Non-pigmented ciliary epithelial cell (primary cell): Measurements from ENCODE around the gene NT5C1B.

Experiments
- DNase-seq: peaks from one replicate; pipeline ENCODE4 v3.0.0-alpha.2; 2010; ENCODE audit warnings: low read depth

The NT5C1B gene

DNA sequence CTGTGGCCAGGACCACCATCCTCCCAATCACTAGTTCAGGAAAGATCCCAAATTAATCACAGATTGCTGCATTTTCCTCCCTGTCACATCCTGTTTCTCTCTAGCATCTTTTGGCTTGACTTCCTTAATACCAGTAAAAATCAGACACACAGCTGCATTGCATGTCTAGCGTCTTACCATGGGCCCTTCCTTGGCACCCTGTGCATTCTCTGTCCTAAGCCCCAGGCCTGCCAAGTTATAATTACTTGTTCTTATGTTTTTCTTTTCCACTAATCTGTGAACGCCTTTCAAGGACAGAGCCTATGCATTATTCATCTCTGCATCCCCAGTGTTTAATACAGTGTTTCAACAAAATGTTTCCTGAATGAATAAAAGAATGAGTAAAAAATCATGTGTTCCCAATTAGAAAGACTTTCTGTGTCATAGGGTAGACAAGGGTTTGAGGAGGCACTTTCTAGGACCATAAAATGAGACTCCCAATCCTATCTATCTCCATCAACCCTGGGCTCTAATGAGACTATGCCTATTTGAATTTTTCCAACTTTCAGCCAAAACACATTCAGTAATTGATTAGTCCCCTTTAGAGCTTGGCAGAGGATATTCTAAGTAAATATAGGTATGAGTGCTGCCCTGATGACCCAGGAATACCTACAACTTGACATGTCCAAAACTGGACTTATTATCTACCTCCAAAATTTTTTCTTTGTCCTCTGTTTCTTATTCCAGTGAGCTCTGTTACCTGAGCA lies 10.3 kb upstream of the NT5C1B start:
- no peak for DNase-seq

DNA sequence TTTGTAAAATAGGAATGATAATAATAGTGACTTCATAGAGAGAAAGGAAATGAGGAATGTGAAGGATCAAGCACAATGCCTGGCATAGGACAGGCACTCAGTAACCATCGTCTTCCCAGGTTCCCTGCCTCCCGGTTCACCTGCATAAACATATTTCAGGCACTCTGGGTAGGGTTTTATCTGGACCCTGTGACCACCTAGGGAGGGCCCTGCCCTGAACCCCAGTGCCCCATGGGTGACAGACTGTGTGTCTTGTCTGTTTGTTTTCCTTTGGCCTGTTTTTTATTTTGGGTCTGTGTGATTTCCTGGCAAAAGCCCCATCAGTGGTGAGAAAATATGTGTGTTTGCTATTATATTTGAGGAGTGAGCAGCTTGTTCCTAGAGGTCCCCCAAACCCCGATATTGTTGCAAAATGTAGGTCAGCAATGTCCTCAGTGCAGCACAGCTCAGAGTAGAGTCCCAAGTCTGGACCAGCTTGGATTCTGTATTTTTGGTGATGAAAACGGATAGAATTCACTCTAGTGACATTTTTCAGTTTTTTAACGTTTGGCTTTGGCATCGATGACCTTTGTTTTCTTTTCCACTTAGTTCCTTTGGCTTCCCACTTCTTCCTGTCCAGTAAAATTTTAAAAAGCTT lies 9.6 kb upstream of the NT5C1B start:
- no peak for DNase-seq

GRCh38 chr2:18597618-18598017 lies 8.2 kb upstream of the NT5C1B start:
- no peak for DNase-seq

DNA sequence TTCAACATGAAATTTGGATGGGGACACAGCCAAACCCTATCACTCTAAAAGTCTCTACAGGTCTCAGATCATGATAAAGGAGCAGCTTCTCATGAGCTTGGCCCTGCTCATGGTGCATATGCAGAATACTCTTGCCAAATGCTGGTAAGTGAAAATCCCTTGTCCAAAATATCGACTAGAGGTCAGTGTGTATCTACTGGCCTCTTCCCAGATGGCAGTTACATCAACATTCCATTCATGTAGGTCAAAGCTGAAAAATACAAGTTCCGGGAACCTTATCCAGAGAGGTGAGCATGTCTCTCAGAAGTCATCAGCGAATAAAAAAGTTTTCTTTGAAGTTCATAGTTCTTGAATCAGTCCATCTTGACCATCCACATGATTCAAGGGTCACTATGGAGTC lies 7.6 kb upstream of the NT5C1B start:
- no peak for DNase-seq

DNA sequence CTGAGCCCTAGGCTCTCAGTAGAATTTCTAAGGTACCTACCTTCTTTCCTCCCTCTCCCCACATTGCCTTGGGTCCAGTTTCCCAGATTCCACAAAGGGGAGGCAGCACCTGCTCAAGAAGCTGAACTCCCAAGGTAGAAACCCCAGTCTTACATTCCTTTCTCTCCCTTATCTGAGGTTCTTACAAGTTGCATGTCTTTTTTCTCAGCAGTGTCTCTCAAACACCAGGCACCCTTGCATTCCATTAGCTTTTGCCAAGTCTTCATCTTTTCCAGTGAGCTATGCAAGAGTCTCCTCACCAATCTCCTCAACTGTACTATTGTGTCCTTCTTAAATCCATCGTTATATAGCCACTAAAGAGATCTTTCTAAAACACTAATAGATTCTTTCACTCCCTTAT lies 4.1 kb upstream of the NT5C1B start:
- no peak for DNase-seq

DNA sequence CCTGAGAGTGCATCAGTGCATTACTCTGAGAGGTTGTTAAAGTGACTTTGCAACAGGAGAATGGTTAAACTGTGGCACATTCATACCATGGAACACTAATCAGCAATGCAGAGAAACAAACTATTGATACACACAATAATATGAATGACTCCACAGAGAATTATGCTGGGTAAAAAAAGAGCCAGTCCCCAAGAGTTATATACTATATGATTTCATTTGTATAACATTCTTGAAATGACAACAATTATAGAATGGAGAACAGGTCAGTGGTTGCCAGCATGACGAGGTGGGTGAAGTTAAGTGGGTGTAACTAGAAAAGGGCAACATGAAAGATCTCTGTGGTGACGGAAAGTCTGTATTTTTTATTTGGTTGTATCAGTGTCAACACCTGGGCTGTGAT lies 3.0 kb upstream of the NT5C1B start:
- no peak for DNase-seq

GRCh38 chr2:18588802-18589201 lies 567 bp downstream of the NT5C1B start:
- no peak for DNase-seq

- DNase-seq, result no peak
Observed at GRCh38 chr2:18588049-18588448, 1.3 kb downstream of the NT5C1B start.

DNA sequence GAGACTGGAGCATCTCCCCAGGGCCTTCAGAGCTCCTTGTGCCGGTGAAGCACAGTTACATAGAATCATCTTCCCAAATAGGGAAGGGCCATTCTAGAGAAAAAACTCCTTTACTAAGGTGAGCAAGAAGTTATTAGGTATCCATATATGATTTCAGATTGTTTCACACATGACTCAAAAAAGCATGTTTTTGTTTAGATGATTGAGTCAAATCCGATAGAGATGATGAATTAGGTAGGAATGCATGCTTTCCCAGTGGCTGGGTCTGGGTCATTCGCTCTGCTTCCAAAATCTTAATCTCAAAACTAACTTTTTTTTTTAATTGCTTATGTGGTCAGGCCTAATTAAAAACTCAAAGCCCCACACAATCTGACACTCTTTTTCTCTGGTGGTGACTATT lies 3.8 kb downstream of the NT5C1B start:
- DNase-seq, result no peak

DNA sequence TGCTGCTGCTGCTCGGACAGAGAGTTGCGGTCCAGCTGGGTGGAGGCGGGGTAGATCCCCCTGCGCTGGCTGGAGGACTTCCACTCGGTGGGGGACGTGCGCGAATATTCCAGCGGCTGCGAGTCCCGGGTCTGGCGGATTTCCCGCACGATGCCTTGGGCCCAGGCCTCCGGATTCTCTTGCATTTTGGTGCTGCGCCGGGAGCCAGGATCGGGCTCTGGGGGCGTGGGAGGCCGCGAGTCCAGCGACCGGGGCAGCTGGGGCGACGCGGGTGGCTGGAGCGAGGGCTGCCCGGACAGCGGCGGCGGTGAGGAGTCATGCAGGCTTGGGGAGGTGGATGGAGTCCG lies 4.8 kb downstream of the NT5C1B start:
- no peak for DNase-seq

DNA sequence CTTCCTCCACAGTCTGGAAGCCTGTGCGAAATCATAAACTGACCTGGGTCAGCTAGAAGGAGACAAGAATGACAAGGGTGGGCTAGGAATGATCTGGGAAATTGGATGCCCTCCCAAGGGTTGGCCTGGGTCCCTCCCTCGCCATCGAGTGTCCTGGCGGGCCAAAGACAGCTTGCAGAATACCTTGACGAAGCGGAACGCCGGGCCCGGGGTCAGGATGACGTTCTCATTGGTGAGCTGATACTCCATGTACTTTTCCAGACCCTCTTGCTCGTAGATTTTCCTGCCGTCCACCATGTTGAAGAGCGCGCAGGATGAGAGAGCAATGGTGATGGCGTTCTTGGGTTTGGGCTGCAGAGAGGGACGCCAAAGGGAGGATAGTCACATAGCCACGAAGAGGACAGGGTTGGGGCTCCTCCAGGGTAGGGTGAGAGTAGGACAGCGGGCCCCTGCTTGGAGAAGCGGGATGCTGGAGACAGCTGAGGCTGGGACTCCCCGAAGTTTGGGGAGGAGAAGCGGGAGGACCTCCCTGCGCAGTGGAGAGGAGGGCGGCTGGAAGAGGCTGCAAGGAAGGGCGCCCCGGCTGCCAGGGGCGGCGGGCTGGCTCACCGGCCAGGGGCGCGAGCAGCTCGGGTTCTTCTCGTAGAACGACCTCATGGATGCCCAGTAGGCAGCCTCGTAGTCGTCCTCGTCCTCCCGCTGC lies 5.3 kb downstream of the NT5C1B start:
- no peak for DNase-seq

DNA sequence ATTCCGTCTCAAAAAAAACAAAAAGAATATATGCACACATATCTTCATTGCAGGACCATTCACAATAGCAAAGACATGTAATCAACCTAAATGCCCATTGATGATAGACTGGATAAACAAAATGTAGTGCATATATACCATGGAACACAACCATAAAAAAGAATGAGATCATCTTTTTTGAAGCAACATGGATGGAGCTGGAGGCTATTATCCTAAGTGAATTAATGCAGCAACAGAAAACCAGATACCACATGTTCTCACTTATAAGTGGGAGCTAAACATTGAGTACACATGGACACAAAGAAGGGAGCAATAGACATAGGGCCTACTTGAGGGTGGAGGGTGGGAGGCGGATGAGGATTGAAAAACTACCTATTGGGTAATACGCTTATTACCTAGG lies 8.8 kb downstream of the NT5C1B start:
- DNase-seq, result no peak

DNA sequence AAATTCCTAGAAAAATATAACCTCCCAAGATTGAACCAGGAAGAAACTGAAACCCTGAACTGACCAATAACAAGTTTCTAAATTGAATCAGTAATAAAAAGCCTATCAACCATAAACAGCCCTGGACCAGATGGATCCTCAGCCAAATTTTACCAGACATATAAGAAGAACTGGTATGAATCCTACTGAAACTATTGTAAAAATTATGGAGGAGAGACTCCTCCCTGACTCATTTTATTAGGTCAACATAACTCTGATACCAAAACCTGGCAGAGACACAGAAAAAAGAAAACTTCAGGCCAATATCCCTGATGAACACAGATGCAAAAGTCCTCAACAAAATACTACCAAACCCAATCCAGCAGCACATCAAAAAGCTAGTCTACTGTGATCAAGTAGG lies 11.3 kb downstream of the NT5C1B start:
- no peak for DNase-seq

GRCh38 chr2:18566145-18566769 lies 23.1 kb downstream of the NT5C1B start:
- DNase-seq, result no peak

GRCh38 chr2:18560797-18561085 lies 28.6 kb downstream of the NT5C1B start:
- DNase-seq, result no peak

- DNase-seq, result peak; percentile 64
Observed at GRCh38 chr2:18560031-18560796, 29.2 kb downstream of the NT5C1B start, which contains the start of gene RDH14. RDH14 (minus strand) TSS chr2:18560653; CDS start chr2:18560572, 81 bp downstream.

DNA sequence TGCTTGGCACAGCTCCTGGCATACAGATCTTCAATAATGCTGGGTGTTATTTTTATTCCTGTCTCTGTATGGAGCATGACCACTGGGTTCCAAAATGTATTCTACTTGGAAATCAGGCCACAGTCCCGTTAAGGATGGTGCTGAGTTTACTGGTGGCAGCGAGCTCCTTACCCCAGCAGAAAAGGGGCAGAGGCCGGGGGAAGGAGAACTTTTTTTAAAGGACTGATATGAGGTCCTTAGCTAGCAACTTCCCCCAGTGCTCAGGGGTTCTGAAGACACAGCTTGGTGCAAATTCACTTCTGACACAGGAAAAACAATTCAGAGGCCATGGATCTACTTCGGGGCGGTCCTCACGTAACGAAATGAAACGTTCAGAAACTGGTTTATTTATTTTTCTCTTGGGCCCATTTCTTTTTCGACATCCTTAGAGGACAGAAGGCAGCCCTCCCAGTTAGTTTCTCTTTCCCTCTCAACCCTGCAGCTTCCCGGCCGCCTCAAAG lies 29.8 kb downstream of the NT5C1B start:
- no peak for DNase-seq

DNA sequence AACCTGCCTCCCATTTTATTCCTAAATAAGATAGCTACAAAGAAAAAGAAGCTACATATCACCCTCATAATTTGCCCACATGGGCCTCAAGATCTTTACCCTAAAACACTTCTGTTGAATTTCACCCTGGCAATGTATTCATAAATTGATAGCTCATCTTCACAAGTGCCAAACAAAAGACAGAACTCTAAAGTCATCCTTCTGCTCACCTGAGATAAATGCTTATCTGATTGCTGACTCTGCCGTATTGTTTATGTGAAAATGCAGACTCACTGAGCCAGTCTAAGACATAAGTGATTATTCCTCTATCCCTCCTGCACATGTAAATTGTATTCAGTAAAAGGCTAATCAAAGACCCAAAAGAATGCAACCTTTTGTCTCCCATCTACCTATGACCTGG lies 30.9 kb downstream of the NT5C1B start:
- DNase-seq, result no peak

- no peak for DNase-seq
Observed at GRCh38 chr2:18557121-18557520, 32.2 kb downstream of the NT5C1B start.

DNA sequence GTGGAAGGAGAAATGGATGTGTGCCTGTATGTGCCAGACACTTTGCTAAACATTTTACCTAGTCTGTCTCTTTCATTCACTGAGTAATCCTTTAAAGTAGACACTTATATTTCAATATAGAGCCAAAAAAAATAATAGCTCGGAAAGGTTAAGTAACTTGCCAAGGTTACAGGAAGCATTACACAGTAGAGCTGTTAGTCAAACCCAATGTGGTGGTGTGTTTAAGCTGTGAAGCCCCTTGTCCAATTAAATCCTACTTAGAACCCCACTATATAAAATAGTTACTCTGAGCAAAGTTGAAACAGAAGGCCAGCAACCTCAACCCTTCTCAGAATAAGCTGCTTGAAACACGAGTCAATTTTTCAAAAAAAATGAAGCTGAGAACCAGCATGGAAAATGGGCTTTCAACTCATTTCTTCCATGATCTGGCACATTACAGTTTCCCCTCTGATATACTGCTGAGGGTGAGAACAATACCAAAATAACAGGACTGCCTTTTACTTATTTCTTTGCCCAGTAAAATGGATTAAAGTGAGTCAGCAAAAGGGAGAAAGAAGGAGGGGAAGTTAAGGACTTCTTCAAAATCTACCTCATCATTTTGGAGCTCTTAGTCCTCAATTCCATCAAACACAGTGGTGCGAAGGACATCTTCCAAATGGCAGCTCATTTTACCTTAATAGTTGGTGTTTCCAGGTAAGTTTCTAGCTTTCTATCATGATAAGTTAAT lies 36.9 kb downstream of the NT5C1B start:
- DNase-seq, result no peak

- DNase-seq, result no peak
Observed at GRCh38 chr2:18551623-18552022, 37.7 kb downstream of the NT5C1B start.
